ENCODE data around the gene SH3PXD2B.

Gene SH3PXD2B

GRCh38 chr5:172441262-172441751, 13.0 kb downstream of the SH3PXD2B start:
- H3K27ac ChIP-seq (ENCODE audit: low read length), result no peak overlapping the region
- no peaks in the 10 kb centered on the region for H3K9me3 ChIP-seq (ENCODE audit: control insufficient read depth in 1 of 2, low read length in 2 of 2)
- H3K4me1 ChIP-seq (ENCODE audit: control insufficient read depth in 1 of 2, insufficient read depth in 2 of 2, low read length in 2 of 2), result peaks cover 37 to 50% of the 10 kb centered on the region in 2 donors
- no peaks in the 10 kb centered on the region for H3K27me3 ChIP-seq (ENCODE audit: low read depth, low read length)
- no peak overlapping the region for H3K4me3 ChIP-seq (ENCODE audit: low read depth in 1 of 2, low read length in 2 of 2)
- H3K36me3 ChIP-seq (ENCODE audit: control insufficient read depth in 1 of 2, insufficient read depth in 2 of 2, low read length in 2 of 2), result no peaks in the 10 kb centered on the region

- H3K4me1 ChIP-seq (ENCODE audit: control insufficient read depth in 1 of 2, insufficient read depth in 2 of 2, low read length in 2 of 2), result peaks cover 37 to 50% of the 10 kb centered on the region in 2 donors
- H3K27me3 ChIP-seq (ENCODE audit: low read depth, low read length), result no peaks in the 10 kb centered on the region
- H3K27ac ChIP-seq (ENCODE audit: low read length), result no peak overlapping the region
These were observed 13.8 kb downstream of the SH3PXD2B start for GRCh38 chr5:172440486-172440885.

GRCh38 chr5:172439785-172440477, 14.4 kb downstream of the SH3PXD2B start:
- no peaks in the 10 kb centered on the region for H3K36me3 ChIP-seq (ENCODE audit: control insufficient read depth in 1 of 2, insufficient read depth in 2 of 2, low read length in 2 of 2)
- no peak overlapping the region for H3K4me3 ChIP-seq (ENCODE audit: low read depth in 1 of 2, low read length in 2 of 2)
- no peaks in the 10 kb centered on the region for H3K27me3 ChIP-seq (ENCODE audit: low read depth, low read length)
- H3K9me3 ChIP-seq (ENCODE audit: control insufficient read depth in 1 of 2, low read length in 2 of 2), result no peaks in the 10 kb centered on the region
- no peak overlapping the region for H3K27ac ChIP-seq (ENCODE audit: low read length)
- H3K4me1 ChIP-seq (ENCODE audit: control insufficient read depth in 1 of 2, insufficient read depth in 2 of 2, low read length in 2 of 2), result peaks cover 36 to 45% of the 10 kb centered on the region in 2 donors

More at GRCh38 chr5:172440486-172440885, 13.8 kb downstream of the SH3PXD2B start:
- Histone ChIP-seq H3K9me3 (ENCODE audit: control insufficient read depth in 1 of 2, low read length in 2 of 2) (no peaks in the 10 kb centered on the region), H3K36me3 (ENCODE audit: control insufficient read depth in 1 of 2, insufficient read depth in 2 of 2, low read length in 2 of 2) (no peaks in the 10 kb centered on the region), H3K4me3 (ENCODE audit: low read depth in 1 of 2, low read length in 2 of 2) (no peak overlapping the region)

- no peaks in the 10 kb centered on the region for H3K36me3 ChIP-seq (ENCODE audit: control insufficient read depth in 1 of 2, insufficient read depth in 2 of 2, low read length in 2 of 2)
- H3K4me3 ChIP-seq (ENCODE audit: low read depth in 1 of 2, low read length in 2 of 2), result no peak overlapping the region
- H3K9me3 ChIP-seq (ENCODE audit: control insufficient read depth in 1 of 2, low read length in 2 of 2), result no peaks in the 10 kb centered on the region
- H3K4me1 ChIP-seq (ENCODE audit: control insufficient read depth in 1 of 2, insufficient read depth in 2 of 2, low read length in 2 of 2), result peaks cover 20 to 32% of the 10 kb centered on the region in 2 donors
- H3K27me3 ChIP-seq (ENCODE audit: low read depth, low read length), result no peaks in the 10 kb centered on the region
- H3K27ac ChIP-seq (ENCODE audit: low read length), result peak overlapping the region; percentile 63
These were observed 16.0 kb downstream of the SH3PXD2B start for GRCh38 chr5:172438319-172438668.

GRCh38 chr5:172437445-172438318, 16.6 kb downstream of the SH3PXD2B start:
- H3K4me1 ChIP-seq (ENCODE audit: control insufficient read depth in 1 of 2, insufficient read depth in 2 of 2, low read length in 2 of 2), result peaks cover 19 to 30% of the 10 kb centered on the region in 2 donors
- peak overlapping the region; percentile 63 for H3K27ac ChIP-seq (ENCODE audit: low read length)
- H3K9me3 ChIP-seq (ENCODE audit: control insufficient read depth in 1 of 2, low read length in 2 of 2), result no peaks in the 10 kb centered on the region

GRCh38 chr5:172436879-172437369, 17.4 kb downstream of the SH3PXD2B start:
- peak overlapping the region; percentile 62 for H3K27ac ChIP-seq (ENCODE audit: low read length)

More at GRCh38 chr5:172437445-172438318, 16.6 kb downstream of the SH3PXD2B start:
- H3K27me3 ChIP-seq (ENCODE audit: low read depth, low read length), result no peaks in the 10 kb centered on the region
- H3K36me3 ChIP-seq (ENCODE audit: control insufficient read depth in 1 of 2, insufficient read depth in 2 of 2, low read length in 2 of 2), result no peaks in the 10 kb centered on the region
- no peak overlapping the region for H3K4me3 ChIP-seq (ENCODE audit: low read depth in 1 of 2, low read length in 2 of 2)

GRCh38 chr5:172436078-172436878, 18.0 kb downstream of the SH3PXD2B start:
- Histone ChIP-seq H3K27ac (ENCODE audit: low read length) (peak overlapping the region; percentile 62), H3K4me1 (ENCODE audit: control insufficient read depth in 1 of 2, insufficient read depth in 2 of 2, low read length in 2 of 2) (peaks cover 23 to 30% of the 10 kb centered on the region in 2 donors), H3K27me3 (ENCODE audit: low read depth, low read length) (no peaks in the 10 kb centered on the region), H3K9me3 (ENCODE audit: control insufficient read depth in 1 of 2, low read length in 2 of 2) (no peaks in the 10 kb centered on the region), H3K36me3 (ENCODE audit: control insufficient read depth in 1 of 2, insufficient read depth in 2 of 2, low read length in 2 of 2) (no peaks in the 10 kb centered on the region), H3K4me3 (ENCODE audit: low read depth in 1 of 2, low read length in 2 of 2) (no peak overlapping the region)

More at GRCh38 chr5:172436879-172437369, 17.4 kb downstream of the SH3PXD2B start:
- no peaks in the 10 kb centered on the region for H3K9me3 ChIP-seq (ENCODE audit: control insufficient read depth in 1 of 2, low read length in 2 of 2)
- peaks cover 22 to 30% of the 10 kb centered on the region in 2 donors for H3K4me1 ChIP-seq (ENCODE audit: control insufficient read depth in 1 of 2, insufficient read depth in 2 of 2, low read length in 2 of 2)
- H3K4me3 ChIP-seq (ENCODE audit: low read depth in 1 of 2, low read length in 2 of 2), result no peak overlapping the region
- no peaks in the 10 kb centered on the region for H3K36me3 ChIP-seq (ENCODE audit: control insufficient read depth in 1 of 2, insufficient read depth in 2 of 2, low read length in 2 of 2)
- no peaks in the 10 kb centered on the region for H3K27me3 ChIP-seq (ENCODE audit: low read depth, low read length)

- H3K9me3 ChIP-seq (ENCODE audit: control insufficient read depth in 1 of 2, low read length in 2 of 2), result no peaks in the 10 kb centered on the region
- H3K27ac ChIP-seq (ENCODE audit: low read length), result no peak overlapping the region
- H3K4me3 ChIP-seq (ENCODE audit: low read depth in 1 of 2, low read length in 2 of 2), result no peak overlapping the region
- peaks cover 23 to 30% of the 10 kb centered on the region in 2 donors for H3K4me1 ChIP-seq (ENCODE audit: control insufficient read depth in 1 of 2, insufficient read depth in 2 of 2, low read length in 2 of 2)
- no peaks in the 10 kb centered on the region for H3K27me3 ChIP-seq (ENCODE audit: low read depth, low read length)
- no peaks in the 10 kb centered on the region for H3K36me3 ChIP-seq (ENCODE audit: control insufficient read depth in 1 of 2, insufficient read depth in 2 of 2, low read length in 2 of 2)
These were observed 18.8 kb downstream of the SH3PXD2B start for GRCh38 chr5:172435362-172436077.

GRCh38 chr5:172434251-172434650, 20.1 kb downstream of the SH3PXD2B start:
- H3K27ac ChIP-seq (ENCODE audit: low read length), result no peak overlapping the region

GRCh38 chr5:172433513-172433912, 20.8 kb downstream of the SH3PXD2B start:
- peak overlapping the region; percentile 29 for H3K27ac ChIP-seq (ENCODE audit: low read length)
- no peaks in the 10 kb centered on the region for H3K9me3 ChIP-seq (ENCODE audit: control insufficient read depth in 1 of 2, low read length in 2 of 2)
- peaks cover 30 to 43% of the 10 kb centered on the region in 2 donors for H3K4me1 ChIP-seq (ENCODE audit: control insufficient read depth in 1 of 2, insufficient read depth in 2 of 2, low read length in 2 of 2)
- no peaks in the 10 kb centered on the region for H3K27me3 ChIP-seq (ENCODE audit: low read depth, low read length)
- H3K36me3 ChIP-seq (ENCODE audit: control insufficient read depth in 1 of 2, insufficient read depth in 2 of 2, low read length in 2 of 2), result no peaks in the 10 kb centered on the region
- no peak overlapping the region for H3K4me3 ChIP-seq (ENCODE audit: low read depth in 1 of 2, low read length in 2 of 2)

More at GRCh38 chr5:172434251-172434650, 20.1 kb downstream of the SH3PXD2B start:
- Histone ChIP-seq H3K9me3 (ENCODE audit: control insufficient read depth in 1 of 2, low read length in 2 of 2) (no peaks in the 10 kb centered on the region), H3K4me3 (ENCODE audit: low read depth in 1 of 2, low read length in 2 of 2) (no peak overlapping the region), H3K36me3 (ENCODE audit: control insufficient read depth in 1 of 2, insufficient read depth in 2 of 2, low read length in 2 of 2) (no peaks in the 10 kb centered on the region), H3K27me3 (ENCODE audit: low read depth, low read length) (no peaks in the 10 kb centered on the region), H3K4me1 (ENCODE audit: control insufficient read depth in 1 of 2, insufficient read depth in 2 of 2, low read length in 2 of 2) (peaks cover 23 to 38% of the 10 kb centered on the region in 2 donors)

Data from muscle layer of duodenum (tissue), 2 donors.